COR-L47 (cell line): ENCODE data around the gene MAD2L1BP.
A peak's percentile ranks its signal among the peaks of the same experiment; 100 is the strongest.

Source experiments
- DNase-seq: peaks from one replicate; lab custom pipeline; 2025; lab: John Stamatoyannopoulos, UW

MAD2L1BP gene

DNA sequence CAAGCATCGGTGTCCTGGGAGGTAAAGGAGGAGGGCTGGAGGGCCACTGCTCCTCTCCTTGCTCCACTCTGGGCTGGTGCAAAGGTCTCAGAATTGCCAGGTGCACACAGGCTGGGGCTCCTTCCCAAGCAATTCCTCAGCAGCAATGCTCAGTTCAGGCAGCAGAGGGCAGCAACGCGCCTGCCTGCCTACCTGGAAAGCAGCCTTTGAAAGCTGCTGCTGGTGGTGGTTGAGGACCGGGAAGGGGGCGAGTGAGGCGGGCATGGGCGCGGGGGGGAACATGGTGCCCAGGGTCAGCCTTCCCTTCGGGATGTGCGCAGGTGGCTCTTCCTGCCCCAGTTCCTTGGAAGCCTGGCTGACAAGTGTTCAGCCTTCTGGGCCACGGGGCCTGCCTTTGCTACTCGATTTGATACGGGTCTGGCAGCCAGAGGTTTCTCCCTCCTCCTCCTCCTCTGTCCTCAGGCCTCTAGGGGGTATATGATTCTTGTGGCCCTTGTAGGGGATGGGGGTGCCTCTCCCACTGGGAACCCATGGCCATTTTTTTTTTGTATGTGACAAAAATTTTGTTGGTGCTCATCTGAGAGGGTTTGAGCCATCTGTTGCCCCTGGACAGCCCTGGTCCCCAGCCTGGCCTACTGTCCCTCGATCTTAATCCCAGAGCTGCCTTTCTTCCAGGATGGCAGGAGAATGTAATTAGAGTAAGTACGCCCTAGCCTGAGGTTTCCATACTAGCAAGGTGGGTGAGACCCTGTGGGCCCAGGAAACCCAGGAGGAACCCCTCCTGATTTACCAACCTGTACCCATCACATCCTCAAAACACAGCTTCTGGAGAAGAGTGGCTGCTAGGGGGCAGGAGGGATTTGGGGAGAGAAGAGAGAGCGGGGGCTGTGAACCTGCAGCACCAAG is 31.9 kb downstream of the MAD2L1BP start:
- peak; percentile 67 for DNase-seq

DNA sequence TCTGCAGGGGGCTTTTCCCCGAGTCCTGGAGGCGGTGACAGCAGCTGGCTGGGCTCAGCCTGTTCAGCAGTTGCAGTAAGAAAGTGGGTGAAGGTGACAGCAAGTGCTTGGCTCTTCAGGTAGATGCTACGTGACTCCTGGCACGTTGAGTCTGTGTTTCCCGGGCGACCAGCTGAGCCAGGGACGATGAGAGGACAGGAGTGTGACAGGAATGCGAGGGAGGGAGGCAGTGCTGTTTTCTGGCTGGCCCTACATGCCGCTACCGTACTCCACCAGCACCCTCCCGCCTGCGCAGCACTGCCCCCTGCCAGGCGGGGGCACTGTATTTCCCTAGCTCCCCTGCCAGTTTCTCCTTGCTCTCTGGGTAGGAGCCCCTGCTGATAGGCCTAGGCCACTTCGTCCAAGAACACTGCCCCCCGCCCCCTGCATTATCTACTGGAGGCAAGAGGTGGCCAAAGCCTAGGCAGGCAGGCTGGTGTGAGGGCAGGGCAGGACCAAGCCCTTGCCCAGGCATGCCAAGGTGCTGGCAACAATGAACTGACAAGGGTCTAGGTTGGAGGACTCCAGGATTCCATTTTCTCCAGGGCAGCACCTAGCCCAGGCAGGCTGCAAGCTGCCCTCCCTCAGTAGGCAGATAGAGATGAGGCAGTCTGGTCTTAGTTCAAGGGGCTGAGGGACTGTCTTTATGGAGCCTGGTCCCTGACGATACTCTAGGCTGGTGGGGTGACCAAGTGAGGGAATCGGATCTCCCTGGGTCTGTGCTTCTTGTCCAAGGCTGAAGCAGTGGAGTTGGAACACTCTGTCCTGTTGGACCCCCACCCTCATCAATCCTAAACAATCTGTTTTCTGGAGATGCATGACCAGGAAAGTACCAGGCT is 32.8 kb downstream of the MAD2L1BP start:
- peak; percentile 67 for DNase-seq

DNA sequence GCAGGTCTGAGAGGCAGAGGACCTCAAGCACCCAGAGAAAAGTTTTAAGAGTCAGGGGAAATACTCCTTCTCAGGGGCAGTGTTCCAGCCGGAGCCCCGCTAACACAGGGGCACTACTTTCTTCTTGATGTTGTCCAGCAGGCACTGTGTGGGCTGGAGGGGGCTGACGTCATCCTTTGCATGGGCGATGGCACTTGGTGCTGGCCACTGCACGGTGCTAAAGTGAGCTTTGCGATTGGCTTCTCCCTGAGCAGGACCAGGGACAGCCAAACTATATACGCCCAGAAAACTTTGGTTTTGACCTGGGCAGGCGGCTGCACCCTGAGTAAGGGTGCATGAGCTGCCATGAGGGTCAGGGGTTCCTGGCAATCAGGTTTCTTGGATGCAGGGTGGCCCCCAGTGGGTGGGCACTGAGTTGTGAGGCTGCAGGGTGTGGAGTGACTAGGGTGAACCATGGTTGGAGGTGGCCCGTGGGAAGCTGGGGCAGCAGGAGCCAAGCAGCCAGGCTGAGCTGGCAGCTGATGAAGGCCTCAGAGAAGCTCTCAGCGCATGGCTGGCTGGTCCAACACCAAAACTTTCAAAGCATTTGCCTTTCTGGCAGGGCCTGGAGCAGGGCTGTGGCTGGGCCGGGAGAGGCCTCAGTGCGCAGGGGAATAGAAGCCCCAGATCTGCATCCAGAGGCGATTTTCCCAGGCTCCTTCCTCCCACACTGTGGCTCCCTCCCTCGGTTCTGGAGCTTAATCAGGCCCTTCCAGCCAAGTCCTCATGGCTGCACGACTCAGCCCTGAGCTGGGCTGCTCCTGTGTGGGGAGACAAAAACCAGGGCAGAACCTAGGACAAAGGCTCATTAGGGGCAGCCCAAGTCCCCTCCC is 33.6 kb downstream of the MAD2L1BP start:
- no peak for DNase-seq

DNA sequence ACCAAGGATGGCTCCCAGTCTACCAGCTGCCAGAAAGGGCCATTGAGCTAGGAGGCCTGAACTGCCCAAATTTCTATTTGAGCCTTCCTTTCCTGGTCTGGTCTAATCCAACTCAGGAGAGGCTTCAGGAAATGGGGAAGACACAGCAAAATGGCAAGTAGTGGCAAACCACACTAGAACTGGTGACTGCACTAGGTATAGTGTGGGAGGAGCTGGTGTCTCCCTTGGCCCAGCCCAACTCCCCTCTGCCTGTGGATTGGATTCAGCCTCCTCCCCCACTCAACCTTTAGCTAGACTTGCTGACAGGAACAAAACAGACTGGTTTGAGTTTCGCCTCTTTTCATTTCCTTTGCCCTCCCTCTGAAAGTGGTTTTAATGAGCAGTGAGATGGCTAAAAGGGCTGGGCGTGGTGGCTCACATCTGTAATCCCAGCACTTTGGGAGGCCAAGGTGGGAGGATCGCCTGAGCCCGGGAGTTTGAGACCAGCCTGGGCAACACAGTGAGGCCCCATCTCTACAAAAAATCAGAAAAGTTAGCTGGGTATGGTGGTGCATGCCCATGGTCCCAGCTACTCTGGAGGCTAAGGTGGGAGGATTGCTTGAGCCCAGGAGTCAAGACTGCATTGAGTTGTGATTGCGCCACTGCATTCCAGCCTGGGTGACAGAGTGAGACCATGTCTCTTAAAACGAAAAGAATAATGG is 34.4 kb downstream of the MAD2L1BP start:
- DNase-seq, result no peak

DNA sequence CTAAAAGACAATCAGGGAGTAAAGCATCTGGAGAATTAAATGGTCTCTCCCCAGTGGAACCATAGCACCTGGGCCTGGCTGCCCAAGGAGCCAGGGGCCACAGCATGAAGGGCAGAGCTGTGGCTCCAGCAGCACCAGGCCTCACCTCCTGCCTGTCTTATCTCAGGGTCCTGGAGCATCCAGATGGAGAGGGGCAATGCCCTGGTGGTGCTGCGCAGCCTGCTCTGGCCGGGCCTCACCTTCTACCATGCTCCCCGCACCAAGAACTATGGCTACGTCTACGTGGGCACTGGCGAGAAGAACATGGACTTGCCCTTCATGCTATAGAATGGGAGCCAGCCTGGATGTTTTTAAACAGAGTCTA is 35.0 kb downstream of the MAD2L1BP start:
- DNase-seq, result no peak

DNA sequence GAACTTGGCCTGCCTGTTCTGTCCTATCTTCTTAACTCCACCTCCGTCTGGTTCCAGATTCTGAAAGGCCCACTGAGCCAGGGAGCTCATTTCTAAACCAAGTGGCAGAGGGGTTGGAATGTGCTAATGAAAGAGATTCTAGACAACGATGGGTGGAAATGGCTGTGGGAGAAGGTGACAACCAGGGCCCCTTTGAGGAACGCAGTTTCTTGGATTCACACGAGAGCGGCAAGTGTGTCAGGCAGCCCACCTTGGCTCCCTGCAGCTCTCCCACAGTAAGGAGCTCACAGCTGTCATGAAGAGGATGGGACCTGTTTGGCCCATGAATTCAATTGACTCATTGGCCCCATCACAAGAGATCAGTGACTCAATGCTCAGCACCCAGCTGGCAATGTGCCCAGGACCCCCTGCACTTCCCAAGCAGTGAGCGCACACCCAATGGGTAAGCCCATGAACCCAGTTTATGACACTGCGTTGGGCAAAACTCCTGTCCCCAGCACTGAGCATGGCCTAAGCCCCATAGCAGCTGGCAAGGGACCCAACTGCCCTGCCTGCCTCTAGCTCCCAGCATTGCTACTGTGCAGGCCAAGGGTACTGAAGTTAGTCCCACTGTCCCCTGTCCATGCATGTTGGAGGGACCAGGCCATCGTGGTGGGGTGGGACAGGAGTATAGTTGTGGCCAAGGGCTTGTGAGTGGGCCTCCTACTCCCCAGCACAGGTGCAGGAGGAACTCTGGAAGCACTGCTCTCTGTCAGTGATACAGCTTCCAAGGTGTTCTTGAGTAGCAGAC is 35.6 kb downstream of the MAD2L1BP start:
- no peak for DNase-seq

DNA sequence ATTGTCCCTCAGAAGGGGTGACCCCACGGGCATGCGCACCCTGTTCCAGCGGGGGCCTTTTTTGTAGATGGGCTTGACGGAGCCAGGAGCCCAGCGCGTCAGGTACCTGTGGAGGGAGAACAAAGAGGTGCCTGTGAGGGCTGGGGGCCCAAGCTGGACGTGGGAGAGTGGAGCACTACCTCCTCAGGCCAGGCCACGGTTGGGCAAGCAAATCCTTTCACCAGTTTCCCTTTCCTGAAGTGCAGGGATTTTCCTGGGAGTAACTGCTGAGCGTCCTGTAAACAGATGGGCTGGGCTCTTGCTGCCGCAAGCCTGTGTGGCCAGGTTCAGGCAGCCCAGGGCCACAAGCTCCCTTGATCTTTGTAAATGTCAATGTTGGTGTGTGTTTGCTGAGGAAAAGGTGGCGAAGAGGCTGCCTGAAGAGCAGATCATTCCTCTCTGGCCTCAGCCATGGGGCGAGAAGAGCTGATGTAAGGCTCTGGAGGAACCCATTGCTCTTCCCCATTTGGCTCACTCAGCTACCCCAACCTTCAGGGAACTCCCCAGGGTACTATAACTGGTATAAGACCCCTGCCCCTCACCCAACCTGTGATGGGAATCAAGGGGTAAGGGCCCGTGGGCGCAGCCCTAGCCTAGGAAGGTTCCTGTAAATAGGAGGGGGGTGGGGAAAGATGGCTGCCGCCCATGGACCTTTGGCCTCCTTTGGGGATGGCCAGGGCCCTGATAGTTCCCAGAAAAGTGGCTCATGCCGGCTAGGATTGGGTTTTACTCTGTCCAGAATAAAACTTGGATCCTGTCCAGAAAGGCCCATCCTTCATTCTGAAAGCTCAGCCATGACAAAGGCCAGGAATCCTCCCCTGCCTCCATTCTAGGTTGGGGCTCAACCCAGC is 36.4 kb downstream of the MAD2L1BP start:
- no peak for DNase-seq

DNA sequence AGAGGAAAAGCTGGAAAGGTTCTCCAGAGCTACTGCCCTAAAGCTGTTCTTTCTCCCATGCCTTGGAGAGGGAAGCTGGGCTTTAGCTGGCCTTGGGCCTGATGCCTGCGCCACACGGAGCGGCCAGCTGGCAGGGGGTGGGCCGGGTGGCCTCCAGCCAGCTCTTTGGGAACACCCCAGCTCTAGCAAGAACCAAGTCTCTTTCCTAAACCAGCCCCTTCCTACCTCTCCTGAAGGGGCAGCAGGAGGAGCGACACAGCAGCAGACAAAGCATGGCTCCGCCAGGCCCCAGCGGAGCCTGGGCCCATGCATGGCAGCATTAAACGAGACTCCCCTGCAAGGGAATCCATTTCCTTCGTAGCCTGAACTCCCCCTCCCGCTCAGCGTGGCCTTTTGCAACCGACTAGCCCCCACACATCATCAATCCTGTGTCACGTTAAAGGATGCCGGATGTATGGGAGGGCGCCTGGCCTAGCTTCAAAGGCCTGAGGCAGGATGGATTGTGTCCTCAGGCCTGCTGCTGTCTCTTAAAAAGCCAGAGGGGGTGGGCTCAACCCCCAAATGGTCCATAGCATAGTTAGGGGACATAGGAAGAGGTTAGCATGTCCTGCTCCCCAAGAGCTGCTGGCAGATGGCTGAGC is 37.9 kb downstream of the MAD2L1BP start:
- no peak for DNase-seq

DNA sequence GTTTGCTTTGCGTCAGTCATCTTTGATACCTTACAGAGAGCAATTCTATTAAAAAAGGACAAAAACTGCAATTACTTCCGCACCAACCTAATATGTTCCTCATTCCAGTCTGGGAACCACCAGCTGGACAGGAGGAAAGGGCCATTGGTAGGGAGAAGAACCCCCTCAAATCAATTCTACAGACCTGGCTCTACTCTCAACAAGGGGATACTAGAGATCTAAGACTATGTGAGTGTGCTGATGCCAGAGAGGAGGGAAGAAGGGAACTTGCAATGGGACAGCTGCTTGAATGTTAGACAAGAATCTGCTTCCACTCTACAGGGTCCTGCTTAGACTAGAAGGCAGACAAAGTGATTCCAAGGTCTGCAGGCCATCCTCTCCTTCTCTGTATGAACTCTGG is 38.7 kb downstream of the MAD2L1BP start:
- no peak for DNase-seq

DNA sequence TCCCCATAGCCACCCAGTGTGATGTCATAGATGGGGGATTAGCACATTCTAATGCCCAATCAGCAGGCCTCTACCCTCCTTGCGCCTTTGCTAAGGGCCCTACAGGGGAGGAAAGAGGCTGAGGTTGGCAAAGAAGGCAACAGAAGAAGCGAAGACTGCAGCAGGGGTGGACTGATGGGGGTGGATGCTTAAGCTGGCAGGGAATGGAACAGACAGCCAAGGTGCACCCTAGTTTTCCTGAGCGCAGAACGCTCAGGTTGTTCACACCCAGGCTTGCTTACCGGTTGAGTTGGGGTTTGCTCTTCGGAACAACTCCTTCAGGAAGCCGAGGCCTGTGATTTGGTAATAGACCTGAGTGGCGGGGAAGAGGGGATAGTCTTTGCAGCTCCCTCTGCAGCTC is 39.3 kb downstream of the MAD2L1BP start:
- no peak for DNase-seq

DNA sequence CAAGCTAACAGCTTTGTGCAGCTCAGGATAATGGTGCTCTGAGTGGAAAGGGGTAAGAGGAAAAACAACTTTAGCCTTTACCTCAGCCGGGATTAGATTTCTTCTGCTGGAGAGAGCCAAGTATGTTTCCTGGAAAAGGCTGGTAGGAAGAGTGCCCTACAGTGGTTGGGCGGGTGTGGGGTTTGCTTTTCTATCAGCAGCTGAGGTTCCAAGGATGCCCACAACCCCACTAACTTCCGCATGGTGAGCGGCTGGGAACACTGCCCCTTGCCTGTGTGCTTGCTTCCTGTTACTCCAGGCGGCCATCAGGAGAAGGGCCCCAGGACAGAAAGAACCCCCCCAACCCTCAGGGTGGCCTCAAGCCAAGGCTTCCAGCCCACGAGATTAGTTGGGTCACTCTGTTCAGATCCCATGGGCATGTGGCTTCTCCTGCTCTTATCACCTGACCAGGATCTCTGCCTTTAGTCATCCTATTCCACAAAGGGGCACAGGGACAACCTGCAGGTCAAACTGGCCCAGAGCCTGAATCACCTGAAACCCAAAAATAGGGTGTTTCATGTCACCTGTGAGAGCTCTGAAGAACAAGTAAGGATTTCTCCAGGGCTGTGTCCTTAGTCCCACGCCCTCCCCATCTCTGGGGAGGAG is 41.4 kb downstream of the MAD2L1BP start:
- DNase-seq, result no peak

DNA sequence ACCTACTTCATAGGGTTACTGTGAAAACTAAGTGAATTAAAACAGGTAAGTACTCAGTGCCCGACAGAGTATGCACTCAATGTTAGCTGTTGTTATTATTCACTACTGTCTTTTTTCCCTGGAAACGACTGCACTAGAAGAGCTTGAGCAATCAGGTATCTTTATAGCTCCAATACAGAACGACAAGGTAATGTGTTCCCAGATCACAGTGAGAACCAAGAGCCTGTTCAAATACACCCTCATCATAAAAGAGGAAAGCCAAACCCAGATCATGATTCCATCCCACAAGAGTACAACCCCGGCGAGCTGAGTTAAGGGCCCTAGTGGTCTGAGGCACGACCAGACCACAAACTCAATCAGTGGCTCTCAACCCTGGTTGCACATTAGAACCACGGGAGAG is 42.1 kb downstream of the MAD2L1BP start:
- no peak for DNase-seq

DNA sequence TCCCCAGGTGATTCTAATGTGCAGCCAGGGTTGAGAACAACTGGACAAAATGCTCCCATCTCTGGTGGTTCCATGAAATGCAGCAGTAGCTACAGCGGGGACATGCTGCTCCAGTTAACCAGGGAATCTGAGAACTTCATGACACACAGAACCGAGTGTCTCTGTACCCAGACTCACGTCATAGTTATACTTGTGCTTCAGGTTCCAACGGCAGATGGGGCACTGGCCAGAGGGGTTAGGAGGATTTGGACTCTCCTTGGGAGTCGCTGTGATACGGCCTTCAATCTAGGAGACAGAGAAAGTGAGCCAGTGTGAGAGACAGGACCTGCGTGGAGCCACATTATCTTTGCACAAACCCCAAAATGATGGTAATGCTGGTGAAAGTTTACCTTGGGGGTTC is 42.7 kb downstream of the MAD2L1BP start:
- no peak for DNase-seq

DNA sequence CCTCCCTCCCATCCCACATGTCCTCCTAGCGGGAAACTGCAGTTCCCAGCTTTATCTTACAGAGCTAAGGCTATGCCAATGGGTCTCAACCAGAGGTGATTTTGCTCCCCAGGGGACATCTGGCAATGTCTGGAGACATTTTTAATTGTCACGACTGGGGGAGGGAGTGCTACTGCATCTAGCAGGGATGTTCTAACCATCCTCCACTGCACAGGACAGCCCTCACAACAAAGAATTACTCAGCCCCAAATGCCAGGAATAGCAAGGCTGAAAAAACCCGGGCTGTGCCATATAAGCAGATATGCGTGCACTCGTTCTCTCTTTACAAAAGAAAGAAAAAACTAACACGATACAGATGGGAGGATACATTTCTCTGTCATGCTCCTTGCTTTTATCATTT is 43.4 kb downstream of the MAD2L1BP start:
- no peak for DNase-seq

DNA sequence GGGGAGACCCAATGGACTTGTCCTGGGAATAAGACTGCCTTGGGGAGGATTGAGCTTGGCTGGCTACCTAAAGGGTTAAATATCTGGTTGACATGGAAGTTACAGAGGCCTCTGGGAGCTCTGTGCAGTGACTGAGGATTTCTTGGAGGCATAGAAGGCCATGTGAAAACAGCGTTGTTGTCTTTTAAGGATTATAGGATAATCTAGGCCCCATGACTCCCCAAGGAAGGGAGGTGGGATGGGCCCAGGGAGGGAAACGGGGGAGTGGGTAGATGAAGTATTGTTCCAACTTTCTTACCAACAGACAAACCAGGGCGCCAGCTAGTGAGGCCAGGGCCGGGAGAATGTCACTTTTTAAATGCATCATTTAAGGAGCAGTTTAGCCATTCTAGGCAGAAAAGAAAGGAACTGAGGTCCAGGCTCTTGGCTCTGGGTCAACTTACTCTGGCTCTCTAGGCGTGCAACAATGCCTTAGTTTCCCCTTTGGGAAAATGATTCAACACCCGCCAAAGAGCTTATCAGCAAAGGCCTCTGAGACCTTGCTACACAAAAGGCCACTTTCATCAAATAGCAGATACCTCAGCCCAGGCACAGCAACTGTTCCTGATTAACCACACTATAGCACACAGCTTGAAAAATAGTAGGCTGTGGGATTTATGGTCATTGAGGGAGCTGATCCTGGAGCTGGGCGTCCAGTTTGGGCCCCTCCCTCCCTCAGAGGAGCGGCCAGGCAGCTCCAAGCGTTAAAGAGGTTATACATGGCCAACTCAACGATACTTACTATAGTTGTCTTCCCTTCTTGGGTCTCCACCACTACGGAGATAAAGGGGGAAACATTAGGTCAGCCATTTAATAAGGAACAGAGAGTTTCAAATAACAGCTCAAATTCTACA is 44.9 kb downstream of the MAD2L1BP start:
- no peak for DNase-seq

DNA sequence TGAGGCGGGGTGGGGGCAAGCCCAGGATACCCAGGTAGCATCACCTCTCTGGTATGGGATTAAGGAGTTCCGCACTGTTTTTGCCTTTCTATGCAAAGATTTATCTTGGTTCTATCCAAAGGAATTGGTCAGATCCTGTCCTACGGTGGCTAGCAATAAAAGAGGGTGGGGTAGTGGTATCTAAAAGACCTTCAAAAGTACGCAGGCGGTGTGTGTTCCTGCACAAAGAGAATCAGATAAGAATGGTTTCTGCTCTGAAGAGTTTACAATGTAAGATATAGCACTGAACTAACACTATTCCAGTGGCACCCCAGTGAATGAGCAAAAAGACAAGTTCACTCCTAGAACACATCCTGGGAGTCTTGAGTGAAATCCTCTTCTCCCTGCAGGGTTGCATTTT is 45.7 kb downstream of the MAD2L1BP start:
- DNase-seq, result no peak

DNA sequence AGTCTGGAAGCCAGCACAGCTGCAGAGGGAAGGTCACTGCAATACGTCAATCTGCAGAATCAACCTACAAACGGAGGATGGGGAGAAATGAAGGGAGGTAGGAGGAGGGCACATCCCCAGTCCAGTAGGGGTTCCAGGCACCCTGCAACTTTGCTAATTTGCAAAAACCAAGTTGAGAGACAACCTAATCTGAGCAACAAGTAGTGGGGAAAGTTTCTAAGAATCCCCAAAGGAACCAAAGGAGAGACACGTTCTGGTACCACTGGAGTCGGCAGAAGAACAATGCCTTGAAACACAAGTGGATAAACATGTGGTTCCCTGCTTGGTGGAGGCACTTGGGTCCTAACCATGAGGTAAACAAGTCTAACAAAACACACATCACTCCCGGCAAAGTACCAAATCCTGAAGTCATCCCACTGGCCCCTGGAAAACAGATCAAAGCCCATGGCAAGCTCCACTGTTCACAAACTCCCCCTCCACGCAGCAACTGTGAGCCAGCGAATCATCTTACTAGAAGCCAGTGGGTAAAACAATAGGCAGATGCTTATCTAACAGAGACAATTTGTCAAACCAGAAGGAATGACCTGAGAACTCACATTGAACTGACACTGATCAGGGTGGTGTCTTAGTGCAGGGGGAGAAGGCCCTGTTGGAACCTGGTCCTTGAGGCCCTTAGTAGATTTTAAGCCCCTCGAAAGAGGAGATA is 47.2 kb downstream of the MAD2L1BP start:
- DNase-seq, result no peak
